Esophagus squamous epithelium (tissue), 5 donors: Measurements from ENCODE around the gene EYS. TPM values are rescaled to one million over a fixed set of nuclear protein-coding genes. Genes with fewer than 3 reads are reported as not detected.

Source experiments
- DNase-seq: peaks from one replicate; lab custom pipeline; 2025; lab: John Stamatoyannopoulos, UW
- H3K27ac ChIP-seq, 4 donors: fragments of 200-600 bp; sonication (generic); one replicate each; pipeline ENCODE4 v1.5.1; 2016 to 2019; ENCODE audit warnings: mild to moderate bottlenecking in 1 of 4
- H3K27me3 ChIP-seq, 4 donors: fragments of 200-600 bp; sonication (generic); 1 replicate in 3 of 4; 2 replicates in 1 of 4; pipeline versions ENCODE4 v1.5.1 to v1.6.0; 2017 to 2021; ENCODE audit warnings: antibody characterized with exemption in 1 of 4
- H3K36me3 ChIP-seq, 3 donors: fragments of 200-600 bp; sonication (generic); one replicate each; pipeline ENCODE4 v1.5.1; 2016 to 2019
- H3K4me1 ChIP-seq, 3 donors: fragments of 200-600 bp; sonication (generic); one replicate each; pipeline ENCODE4 v1.5.1; 2017 to 2019
- H3K4me3 ChIP-seq, 4 donors: fragments of 200-600 bp; sonication (generic); 1 replicate in 3 of 4; 2 replicates in 1 of 4; pipeline ENCODE4 v1.5.1; 2016 to 2019; ENCODE audit warnings: mild to moderate bottlenecking in 2 of 4, moderate library complexity in 1 of 4
- H3K9me3 ChIP-seq, 3 donors: fragments of 200-600 bp; sonication (generic); one replicate each; pipeline ENCODE4 v1.5.1; 2016 to 2019
- CTCF ChIP-seq, 6 experiments: fragments of 450-650 bp in 4 of 6; fragments of 200-600 bp in 2 of 6; sonication (generic) in 2 of 6; IDR thresholded peaks; one replicate each; pipeline ENCODE4 v1.5.1; 2016 to 2019; ENCODE audit warnings: antibody characterized with exemption in 6 of 6, mild to moderate bottlenecking in 4 of 6, moderate library complexity in 4 of 6
- POLR2A ChIP-seq, 4 donors: fragments of 450-650 bp; IDR thresholded peaks; one replicate each; pipeline ENCODE4 v1.6.1; 2017; ENCODE audit warnings: antibody characterized with exemption in 4 of 4, mild to moderate bottlenecking in 4 of 4, moderate library complexity in 3 of 4
- WGBS, 2 donors: methylation state at CpG; one replicate each; pipeline ENCODE4 v1.1.5; 2018; 5-methylcytosine and 5-hydroxymethylcytosine counted together
- intact Hi-C: fragments of 100-400 bp; cut with DNase I; formaldehyde crosslinking; loops from one replicate; pipeline ENCODE4 v1.15.0; 2022
- total RNA-seq, 4 donors: library from RNA; depleted of rRNA; stranded (reverse); fragments of >200 nt; gene quantifications; one replicate each; pipeline ENCODE4 v1.1.0, GENCODE V29; 2016
- donor health status: DM: yes; HTN: yes; CAD: no.

The EYS gene
- total RNA-seq, 4 donors from 2014 or later: 0.87 TPM; not detected in 3

GRCh38 chr6:64715624-64716023 lies 991.4 kb downstream of the EYS start:
- H3K9me3 ChIP-seq: no peaks in the 10 kb centered on the region
- no peaks in the 10 kb centered on the region for H3K27me3 ChIP-seq
- H3K27ac ChIP-seq: no peak overlapping the region
- 66 to 77% methylated on average over 3 of the region's 3 CpGs for WGBS, 2 donors
- no peaks in the 10 kb centered on the region for H3K4me1 ChIP-seq
- H3K4me3 ChIP-seq: no peak overlapping the region
- DNase-seq: no peak
- intact Hi-C loops: no loop called here
- H3K36me3 ChIP-seq: no peaks in the 10 kb centered on the region
- TF ChIP-seq CTCF (IDR thresholded peaks at IDR 0.05): no peak
- TF ChIP-seq POLR2A (IDR thresholded peaks at IDR 0.05): no peak

- no peaks in the 10 kb centered on the region for H3K27me3 ChIP-seq
- H3K27ac ChIP-seq: no peak overlapping the region
- H3K36me3 ChIP-seq: no peaks in the 10 kb centered on the region
- no peak overlapping the region for H3K4me3 ChIP-seq
- 68 to 75% methylated on average over 2 of the region's 2 CpGs for WGBS, 2 donors
- no peaks in the 10 kb centered on the region for H3K9me3 ChIP-seq
- no peaks in the 10 kb centered on the region for H3K4me1 ChIP-seq
- intact Hi-C loops: no loop called here
- TF ChIP-seq CTCF (IDR thresholded peaks at IDR 0.05) (no peak), POLR2A (IDR thresholded peaks at IDR 0.05) (no peak)
- DNase-seq: no peak
Observed at GRCh38 chr6:64714073-64714472, 993.0 kb downstream of the EYS start.

- no peaks in the 10 kb centered on the region for H3K4me1 ChIP-seq
- H3K36me3 ChIP-seq: no peaks in the 10 kb centered on the region
- TF ChIP-seq POLR2A (IDR thresholded peaks at IDR 0.05): no peak
- TF ChIP-seq CTCF (IDR thresholded peaks at IDR 0.05): no peak
- 53 to 70% methylated on average over 1 of the region's 1 CpG for WGBS, 2 donors
- no peak overlapping the region for H3K27ac ChIP-seq
- H3K27me3 ChIP-seq: no peaks in the 10 kb centered on the region
- no peak for DNase-seq
- no peaks in the 10 kb centered on the region for H3K9me3 ChIP-seq
- intact Hi-C loops: no loop called here
- no peak overlapping the region for H3K4me3 ChIP-seq
Observed at GRCh38 chr6:64713175-64713574, 993.9 kb downstream of the EYS start.

- no peak overlapping the region for H3K27ac ChIP-seq
- no peaks in the 10 kb centered on the region for H3K27me3 ChIP-seq
- H3K36me3 ChIP-seq: no peaks in the 10 kb centered on the region
- no peak overlapping the region for H3K4me3 ChIP-seq
- H3K4me1 ChIP-seq: no peaks in the 10 kb centered on the region
- DNase-seq: no peak
- intact Hi-C loops: no loop called here
- TF ChIP-seq POLR2A (IDR thresholded peaks at IDR 0.05): no peak
- no peak for TF ChIP-seq CTCF (IDR thresholded peaks at IDR 0.05)
- 36 to 37% methylated on average over 2 of the region's 2 CpGs for WGBS, 2 donors
- no peaks in the 10 kb centered on the region for H3K9me3 ChIP-seq
Observed at GRCh38 chr6:64712606-64713005, 994.4 kb downstream of the EYS start.

GRCh38 chr6:64703922-64704321 lies 1003.1 kb downstream of the EYS start:
- 50% methylated on average over 2 of the region's 2 CpGs for WGBS, 2 donors
- H3K4me1 ChIP-seq: no peaks in the 10 kb centered on the region
- no peak for TF ChIP-seq CTCF (IDR thresholded peaks at IDR 0.05)
- no peak overlapping the region for H3K4me3 ChIP-seq
- no peaks in the 10 kb centered on the region for H3K9me3 ChIP-seq
- intact Hi-C loops: no loop called here
- DNase-seq: no peak
- no peaks in the 10 kb centered on the region for H3K27me3 ChIP-seq
- H3K27ac ChIP-seq: no peak overlapping the region
- no peaks in the 10 kb centered on the region for H3K36me3 ChIP-seq
